Measurements from ENCODE around the gene PLCD1.

DNA sequence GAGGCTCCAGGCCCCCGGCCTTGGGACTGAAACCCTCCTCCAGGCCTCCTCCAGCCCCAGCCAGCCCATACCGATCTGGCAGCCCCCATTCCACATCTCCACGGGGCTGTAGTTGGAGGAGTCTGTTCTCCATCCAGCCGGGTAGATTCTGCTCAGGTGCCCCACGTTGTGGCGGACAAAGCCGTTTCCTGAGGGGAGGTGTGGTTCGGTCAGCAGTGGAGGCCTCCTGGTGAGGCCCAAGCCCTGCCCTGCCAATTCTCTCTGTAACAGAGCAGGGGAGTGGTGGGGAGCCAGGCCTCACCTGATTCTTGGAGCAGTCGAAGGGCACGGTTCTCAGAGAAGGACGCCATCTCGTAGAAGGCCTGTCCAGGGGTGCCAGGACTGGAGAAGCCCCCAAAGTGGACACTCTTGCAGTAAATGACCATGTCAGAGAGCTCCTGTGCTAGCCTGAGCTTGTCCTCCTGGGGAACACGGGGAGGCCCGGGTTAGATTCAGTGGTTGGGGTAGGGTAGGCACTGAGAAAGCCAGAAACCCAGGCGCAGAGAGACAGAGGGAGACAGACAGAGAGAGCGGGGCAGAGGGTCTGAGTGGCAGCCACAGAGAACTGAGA lies 20.4 kb downstream of the PLCD1 start:
- TF ChIP-seq CTCF (IDR thresholded peaks at IDR 0.05) (no peak), POLR2A (IDR thresholded peaks at IDR 0.05) (no peak)
